ENCODE measurements around the gene GCNT1.
"Not testable (repeated sequence)": the region's sequence is repeated elsewhere in the genome, so short reads cannot be mapped to it uniquely, and the experiment has no call there.

The GCNT1 gene

GRCh38 chr9:76516350-76516749, 57.4 kb downstream of the GCNT1 start:
- no peak for TF ChIP-seq OSR1 (CRISPR knock-in tag; IDR thresholded peaks at IDR 0.05)
- TF ChIP-seq ESRRG (CRISPR knock-in tag; IDR thresholded peaks at IDR 0.05) = no peak

DNA sequence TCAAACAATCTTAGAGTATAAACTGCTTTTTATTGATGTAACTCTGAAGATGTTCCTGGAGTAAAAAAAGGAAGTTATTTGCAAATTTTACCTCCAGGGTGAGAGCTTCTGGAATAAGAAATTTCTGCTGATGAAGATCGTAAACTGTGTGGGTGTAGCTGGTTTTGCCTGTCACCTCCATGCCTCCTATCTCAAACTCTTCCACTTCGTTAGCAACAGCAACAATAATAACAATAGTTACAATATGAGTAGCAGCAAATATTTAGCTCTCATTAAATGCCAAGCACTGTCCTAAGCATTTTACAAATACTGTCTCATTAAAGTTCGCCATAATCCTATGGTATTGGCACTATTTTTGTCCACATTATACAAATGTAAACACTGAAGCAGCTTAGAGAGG, 57.9 kb downstream of the GCNT1 start:
- TF ChIP-seq ZFP30 (CRISPR knock-in tag; IDR thresholded peaks at IDR 0.05) = no peak
- TF ChIP-seq ARNTL (CRISPR knock-in tag; IDR thresholded peaks at IDR 0.05; ENCODE audit: borderline replicate concordance, low read depth) = no peak
- TF ChIP-seq ISL1 (CRISPR knock-in tag; IDR thresholded peaks at IDR 0.05) = no peak
- no peak for TF ChIP-seq SNAI2 (CRISPR knock-in tag; IDR thresholded peaks at IDR 0.05)
- TF ChIP-seq ZFP3 (CRISPR knock-in tag; IDR thresholded peaks at IDR 0.05) = no peak
- no peak for TF ChIP-seq RARB (CRISPR knock-in tag; IDR thresholded peaks at IDR 0.05)
- TF ChIP-seq BACH2 (CRISPR knock-in tag; IDR thresholded peaks at IDR 0.05; ENCODE audit: borderline replicate concordance) = no peak
- TF ChIP-seq TCF4 (CRISPR knock-in tag; IDR thresholded peaks at IDR 0.05; ENCODE audit: borderline replicate concordance) = no peak
- no peak for TF ChIP-seq TOX (CRISPR knock-in tag; IDR thresholded peaks at IDR 0.05; ENCODE audit: borderline replicate concordance)
- no peak for TF ChIP-seq POU6F1 (CRISPR knock-in tag; IDR thresholded peaks at IDR 0.05; ENCODE audit: borderline replicate concordance, low read depth)
- TF ChIP-seq ZC3H10 (CRISPR knock-in tag; IDR thresholded peaks at IDR 0.05) = no peak
- no peak for TF ChIP-seq TSHZ2 (CRISPR knock-in tag; IDR thresholded peaks at IDR 0.05)
- no peak for TF ChIP-seq GLIS3 (CRISPR knock-in tag; IDR thresholded peaks at IDR 0.05)
- TF ChIP-seq PPARA (CRISPR knock-in tag; IDR thresholded peaks at IDR 0.05; ENCODE audit: borderline replicate concordance) = no peak
- no peak for TF ChIP-seq OSR1 (CRISPR knock-in tag; IDR thresholded peaks at IDR 0.05)
- no peak for TF ChIP-seq ZNF565 (CRISPR knock-in tag; conservative IDR thresholded peaks at IDR 0.05; ENCODE audit: low read depth)
- ATAC-seq = no peak

More at GRCh38 chr9:76516350-76516749, 57.4 kb downstream of the GCNT1 start:
- no peak for ATAC-seq

DNA sequence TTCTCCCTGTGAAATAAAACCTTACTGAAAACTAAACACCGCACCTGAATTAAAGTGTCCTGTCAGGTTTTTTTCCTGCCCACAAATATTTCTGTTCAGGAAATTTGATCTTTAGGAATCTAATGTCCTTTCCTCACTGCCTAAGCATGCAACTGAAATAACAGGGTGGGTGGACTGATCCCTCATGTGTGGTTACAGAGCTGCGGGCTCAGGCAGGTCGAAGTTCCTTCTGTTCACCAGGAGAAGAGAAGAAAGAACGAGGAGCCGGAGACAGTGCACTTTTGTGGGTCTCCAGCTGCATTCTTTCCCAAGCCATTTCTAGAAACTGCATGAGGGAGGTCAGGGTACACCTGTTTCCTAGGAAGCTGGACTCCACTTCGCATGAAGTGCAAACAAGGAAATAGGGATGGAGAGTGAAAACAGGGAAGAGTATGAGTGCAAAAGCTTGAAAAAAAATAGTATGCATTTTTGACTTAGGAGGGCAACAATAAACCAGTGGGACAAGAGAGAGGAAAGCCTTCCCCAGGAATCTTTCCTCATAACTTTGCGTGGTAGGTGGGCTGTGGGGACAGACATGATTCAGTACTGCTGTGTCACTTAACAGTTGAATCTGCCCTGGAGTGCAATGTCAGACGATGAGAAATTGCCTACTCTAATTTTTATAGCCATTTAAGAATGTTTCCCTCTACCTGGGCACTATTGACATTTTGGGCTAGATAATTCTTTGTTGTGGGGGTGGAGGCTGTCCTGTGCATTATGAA, 60.3 kb downstream of the GCNT1 start:
- no peak for ATAC-seq
- TF ChIP-seq OSR1 (CRISPR knock-in tag; IDR thresholded peaks at IDR 0.05) = no peak
- no peak for TF ChIP-seq ESRRG (CRISPR knock-in tag; IDR thresholded peaks at IDR 0.05)
- no peak for TF ChIP-seq ZC3H10 (CRISPR knock-in tag; IDR thresholded peaks at IDR 0.05)
- no peak for TF ChIP-seq PPARA (CRISPR knock-in tag; IDR thresholded peaks at IDR 0.05; ENCODE audit: borderline replicate concordance)
- TF ChIP-seq ZFP3 (CRISPR knock-in tag; IDR thresholded peaks at IDR 0.05) = no peak
- TF ChIP-seq GLIS3 (CRISPR knock-in tag; IDR thresholded peaks at IDR 0.05) = no peak
- no peak for TF ChIP-seq CSDC2 (CRISPR knock-in tag; IDR thresholded peaks at IDR 0.05)

DNA sequence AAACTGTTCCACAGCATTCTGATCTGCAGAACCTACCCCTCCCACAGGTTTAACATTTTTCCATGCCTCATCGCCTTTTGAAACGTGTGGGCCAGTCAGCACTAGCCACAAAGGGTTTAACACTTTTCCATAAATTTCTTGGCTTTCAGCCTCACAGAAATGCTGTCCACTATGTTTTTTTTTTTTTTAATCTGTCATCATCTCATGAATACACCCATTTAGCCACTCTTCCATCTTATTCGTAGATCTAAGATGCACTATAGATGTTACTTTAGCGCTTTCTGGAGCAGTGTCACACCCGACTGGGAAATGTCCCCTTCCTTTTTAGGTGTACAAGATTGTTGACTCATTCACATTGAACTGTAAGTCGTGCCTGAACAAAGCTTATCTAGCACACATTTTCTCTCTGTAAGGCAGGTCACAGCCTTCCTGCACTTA, 62.3 kb downstream of the GCNT1 start:
- ATAC-seq = no peak
- TF ChIP-seq ZFP3 (CRISPR knock-in tag; IDR thresholded peaks at IDR 0.05) (no peak), GLIS3 (CRISPR knock-in tag; IDR thresholded peaks at IDR 0.05) (no peak), OSR1 (CRISPR knock-in tag; IDR thresholded peaks at IDR 0.05) (no peak), RARB (CRISPR knock-in tag; IDR thresholded peaks at IDR 0.05) (no peak), TSHZ2 (CRISPR knock-in tag; IDR thresholded peaks at IDR 0.05) (no peak)

- TF ChIP-seq CSRNP3 (CRISPR knock-in tag; IDR thresholded peaks at IDR 0.05) (no peak), BACH2 (CRISPR knock-in tag; IDR thresholded peaks at IDR 0.05; ENCODE audit: borderline replicate concordance) (no peak), PPARA (CRISPR knock-in tag; IDR thresholded peaks at IDR 0.05; ENCODE audit: borderline replicate concordance) (no peak), ISL1 (CRISPR knock-in tag; IDR thresholded peaks at IDR 0.05) (no peak)
- no peak for ATAC-seq
These were observed 62.9 kb downstream of the GCNT1 start for GRCh38 chr9:76521906-76522305.

DNA sequence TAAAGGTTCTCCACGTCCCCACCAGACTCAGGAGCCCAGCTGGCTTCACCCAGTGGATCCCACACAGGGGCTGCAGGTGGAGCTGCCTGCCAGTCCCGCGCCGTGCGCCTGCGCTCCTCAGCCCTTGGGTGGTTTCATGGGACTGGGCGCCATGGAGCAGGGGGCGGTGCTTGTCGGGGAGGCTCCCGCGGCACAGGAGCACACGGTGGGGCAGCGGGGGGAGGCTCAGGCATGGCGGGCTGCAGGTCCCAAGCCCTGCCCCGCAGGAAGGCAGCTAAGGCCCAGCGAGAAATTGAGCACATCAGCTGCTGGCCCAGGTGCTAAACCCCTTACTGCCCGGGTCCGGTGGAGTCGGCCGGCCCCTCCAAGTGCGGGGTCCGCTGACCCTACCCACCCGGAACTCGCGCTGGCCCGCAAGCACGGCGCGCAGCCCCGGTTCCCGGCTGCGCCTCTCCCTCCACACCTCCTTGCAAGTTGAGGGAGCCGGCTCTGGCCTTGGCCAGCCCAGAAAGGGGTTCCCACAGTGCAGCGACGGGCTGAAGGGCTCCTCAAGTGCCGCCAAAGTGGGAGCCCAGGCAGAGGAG, 64.7 kb downstream of the GCNT1 start:
- not testable (repeated sequence) for ATAC-seq
